SK-MEL-5 (cell line): Measurements from ENCODE around the gene ADGRG6. TPM values are rescaled to one million over a fixed set of nuclear protein-coding genes. Genes with fewer than 3 reads are reported as not detected.
"Not testable (repeated sequence)": the region's sequence is repeated elsewhere in the genome, so short reads cannot be mapped to it uniquely, and the experiment has no call there.

Experiments
- DNase-seq: peaks from one replicate; pipeline ENCODE4 v3.0.0-alpha.2; 2016; ENCODE audit warnings: low read depth, low spot score
- in situ Hi-C: cut with HindIII; loops from 2 replicates; pipeline ENCODE4 v1.10.0; 2016; ENCODE audit warnings: low sequenced_read_pairs, high pct_unique_total_duplicates, low pct_unique_long_range_greater_than_20kb
- polyA plus RNA-seq, 2 experiments: library from polyadenylated mRNA; depleted of rRNA; stranded (reverse); fragments of >200 nt; gene quantifications; 2 replicates each; pipeline ENCODE4 v1.2.3, GENCODE V29; 2015
- total RNA-seq: library from RNA; depleted of rRNA; stranded (reverse); fragments of >200 nt; shearing (Covaris generic); gene quantifications from 2 replicates; pipeline ENCODE4 v1.2.3, GENCODE V29; 2014; rRNA removed

The ADGRG6 gene
- total RNA-seq: 130 and 134 TPM in 2 replicates
- 59.6 and 99.6 TPM in 2 replicates for polyA plus RNA-seq (2015; cell fraction: cytosol; rRNA removed)
- 115 and 136 TPM in 2 replicates for polyA plus RNA-seq (2015; cell fraction: nucleus; rRNA removed)

- in situ Hi-C loops: no loop called here
- no peak for DNase-seq
Measured at GRCh38 chr6:142301651-142302391, at the start of gene ADGRG6. TSS of gene ADGRG6 (plus strand) at chr6:142302007. CDS start at chr6:142302330, 323 bp downstream.

DNA sequence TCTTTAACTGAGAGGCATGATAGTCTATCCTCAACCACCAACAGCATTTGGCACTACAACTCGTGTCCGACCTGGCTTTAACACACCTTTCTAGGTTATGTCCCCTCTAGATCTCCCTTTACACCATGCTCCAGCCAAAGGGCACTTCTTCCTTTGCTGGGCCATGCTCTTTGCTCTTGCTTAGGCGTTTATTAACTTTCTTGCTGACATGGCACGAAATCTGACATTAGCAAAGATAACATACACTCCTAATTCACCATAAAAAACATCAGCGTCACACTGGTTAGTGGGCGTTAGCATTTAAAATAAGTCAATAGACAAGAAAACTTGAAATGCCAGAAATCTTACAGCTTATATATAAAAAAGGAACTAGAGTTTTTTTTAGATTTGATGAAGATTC, 47.3 kb upstream of the ADGRG6 start:
- in situ Hi-C loops: no loop called here
- no peak for DNase-seq

GRCh38 chr6:142255785-142256184, 46.0 kb upstream of the ADGRG6 start:
- DNase-seq: no peak
- in situ Hi-C loops: no loop called here

- in situ Hi-C loops: no loop called here
- no peak for DNase-seq
Measured at GRCh38 chr6:142258305-142258704, 43.5 kb upstream of the ADGRG6 start.

GRCh38 chr6:142258757-142259156, 43.0 kb upstream of the ADGRG6 start:
- in situ Hi-C loops: no loop called here
- DNase-seq: no peak

- DNase-seq: no peak
- in situ Hi-C loops: no loop called here
Measured at GRCh38 chr6:142260748-142261147, 41.1 kb upstream of the ADGRG6 start.

DNA sequence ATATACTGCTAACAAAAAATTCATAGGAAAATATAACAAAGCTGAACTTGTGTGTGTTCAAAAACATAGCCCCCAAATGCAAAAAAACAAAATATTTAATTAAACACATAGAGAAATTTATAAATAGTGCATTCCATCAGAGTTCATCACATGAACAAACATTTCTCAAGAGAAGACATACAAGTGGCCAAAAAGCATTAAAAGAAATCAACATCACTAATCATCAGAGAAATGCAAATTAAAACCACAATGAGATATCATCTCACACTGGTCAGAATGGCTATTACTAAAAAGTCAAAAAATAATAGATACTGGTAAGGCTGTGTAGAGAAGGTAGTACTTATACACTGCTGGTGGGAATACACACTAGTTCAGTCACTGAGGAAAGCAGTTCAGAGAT, 39.6 kb upstream of the ADGRG6 start:
- in situ Hi-C loops: no loop called here
- DNase-seq: no peak

- in situ Hi-C loops: no loop called here
- no peak for DNase-seq
Measured at GRCh38 chr6:142265476-142265875, 36.3 kb upstream of the ADGRG6 start.

GRCh38 chr6:142266060-142266459, 35.7 kb upstream of the ADGRG6 start:
- DNase-seq: no peak
- in situ Hi-C loops: no loop called here

GRCh38 chr6:142271476-142271875, 30.3 kb upstream of the ADGRG6 start:
- no peak for DNase-seq
- in situ Hi-C loops: no loop called here

GRCh38 chr6:142274656-142275055, 27.2 kb upstream of the ADGRG6 start:
- in situ Hi-C loops: no loop called here
- no peak for DNase-seq

GRCh38 chr6:142275236-142276006, 26.4 kb upstream of the ADGRG6 start:
- peak; percentile 9 for DNase-seq

GRCh38 chr6:142276256-142276655, 25.6 kb upstream of the ADGRG6 start:
- in situ Hi-C loops: no loop called here
- no peak for DNase-seq

More at GRCh38 chr6:142275236-142276006, 26.4 kb upstream of the ADGRG6 start:
- in situ Hi-C loops: no loop called here

GRCh38 chr6:142279350-142280180, 22.2 kb upstream of the ADGRG6 start:
- in situ Hi-C loops: no loop called here
- DNase-seq: no peak

GRCh38 chr6:142280265-142280664, 21.5 kb upstream of the ADGRG6 start:
- no peak for DNase-seq
- in situ Hi-C loops: no loop called here

GRCh38 chr6:142280927-142281326, 20.9 kb upstream of the ADGRG6 start:
- in situ Hi-C loops: no loop called here
- DNase-seq: no peak

DNA sequence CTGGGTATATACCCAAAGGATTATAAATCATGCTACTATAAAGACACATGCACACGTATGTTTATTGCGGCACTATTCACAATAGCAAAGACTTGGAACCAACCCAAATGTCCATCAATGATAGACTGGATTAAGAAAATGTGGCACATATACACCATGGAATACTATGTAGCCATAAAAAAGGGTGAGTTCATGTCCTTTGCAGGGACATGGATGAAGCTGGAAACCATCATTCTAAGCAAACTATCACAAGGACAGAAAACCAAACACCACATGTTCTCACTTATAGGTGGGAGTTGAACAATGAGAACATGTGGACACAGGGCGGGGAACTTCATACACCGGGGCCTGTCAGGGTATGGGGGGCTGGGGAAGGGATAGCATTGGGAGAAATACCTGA, 18.7 kb upstream of the ADGRG6 start:
- DNase-seq, in situ Hi-C loops: not testable (repeated sequence)

GRCh38 chr6:142284419-142284818, 17.4 kb upstream of the ADGRG6 start:
- DNase-seq: no peak
- in situ Hi-C loops: no loop called here
